HepG2 (cell line): ENCODE data around the gene NPC1. TPM values are rescaled to one million over a fixed set of nuclear protein-coding genes. Genes with fewer than 3 reads are reported as not detected.
"Not testable (repeated sequence)": the region's sequence is repeated elsewhere in the genome, so short reads cannot be mapped to it uniquely, and the experiment has no call there.

Experiments used
- ATAC-seq: fragments of 200-7000 bp; cut with Tn5 transposase; 3 replicates; pipeline ENCODE4 v1.9.1; 2020; ENCODE audit warnings: mild to moderate bottlenecking, moderate library complexity
- BruUV-seq: library from RNA; stranded (reverse); fragments of 400-500 nt; replicated peaks from 2 replicates; lab custom pipeline; 2021; lab: Mats Ljungman, UMichigan
- CTCF ChIA-PET: fragments of 300-600 bp; formaldehyde crosslinking; extraction: SDS; loops from one replicate; lab custom pipeline; 2021; ENCODE audit warnings: low total read pairs, inconsistent platforms, low intra/inter-chr PET ratio; lab: Yijun Ruan, JAX
- POLR2A ChIA-PET: fragments of 350-600 bp; sonication (Branson Sonifier 250); formaldehyde crosslinking; loops from one replicate; lab custom pipeline; 2020; ENCODE audit warnings: antibody characterized with exemption, inconsistent platforms; lab: Yijun Ruan, JAX
- DNase-seq: peaks from one replicate; pipeline ENCODE4 v3.0.0-alpha.2; 2015; ENCODE audit warnings: low spot score
- FAIRE-seq: peaks from 3 replicates; lab custom pipeline; 2011; peaks lifted over from hg19 to GRCh38; lab: Jason Lieb, UNC
- H2AFZ ChIP-seq: one replicate; pipeline ENCODE4 v1.6.1; 2011; ENCODE audit warnings: low read length, inconsistent platforms
- H3K27ac ChIP-seq: fragments of 300-600 bp; 3 replicates; pipeline ENCODE4 v1.8.0; 2011; ENCODE audit warnings: mixed run types, mild to moderate bottlenecking, mixed read lengths, low read length, inconsistent platforms; ENCODE audit not compliant: insufficient read depth; ENCODE audit errors: extremely low read length
- H3K27me3 ChIP-seq, 2 experiments: fragments of 200-600 bp in 1 of 2; 2 replicates in 1 of 2; 3 replicates in 1 of 2; pipeline versions ENCODE4 v1.6.0 to v1.8.0; 2011; ENCODE audit warnings: low read length in 2 of 2, mild to moderate bottlenecking in 2 of 2, moderate library complexity in 2 of 2, inconsistent platforms in 1 of 2; ENCODE audit not compliant: insufficient read depth in 2 of 2, control insufficient read depth in 1 of 2
- H3K36me3 ChIP-seq, 2 experiments: fragments of 200-600 bp in 1 of 2; replicated peaks in 1 of 2; 2 replicates in 1 of 2; 3 replicates in 1 of 2; pipeline versions ENCODE4 v1.5.1 to v1.8.0; 2011; ENCODE audit warnings: low read length in 2 of 2, inconsistent platforms in 1 of 2; ENCODE audit not compliant: insufficient read depth in 2 of 2, control insufficient read depth in 1 of 2
- H3K4me1 ChIP-seq: 2 replicates; pipeline ENCODE4 v1.5.1; 2012; ENCODE audit warnings: low read length, inconsistent platforms; ENCODE audit not compliant: insufficient read depth
- H3K4me2 ChIP-seq: 2 replicates; pipeline ENCODE4 v1.6.0; 2011; ENCODE audit warnings: low read depth, low read length, inconsistent platforms
- H3K4me3 ChIP-seq, 3 experiments: fragments of 200-600 bp in 1 of 3; sonication (generic), shearing (Covaris generic) in 1 of 3; replicated peaks in 1 of 3; 2 replicates each; pipeline ENCODE4 v1.5.1; 2011 to 2016; ENCODE audit warnings: low read length in 3 of 3, inconsistent platforms in 2 of 3, low read depth in 2 of 3, mild to moderate bottlenecking in 2 of 3, control low read depth in 1 of 3, mixed read lengths in 1 of 3; ENCODE audit not compliant: insufficient read depth in 1 of 3
- H3K79me2 ChIP-seq: one replicate; pipeline ENCODE4 v1.6.1; 2011; ENCODE audit warnings: low read length, inconsistent platforms; ENCODE audit not compliant: insufficient read depth
- H3K9ac ChIP-seq: 2 replicates; pipeline ENCODE4 v1.6.0; 2011; ENCODE audit warnings: mild to moderate bottlenecking, low read depth, low read length, inconsistent platforms; ENCODE audit not compliant: insufficient read depth
- H3K9me3 ChIP-seq: 2 replicates; pipeline ENCODE4 v1.5.1; 2012; ENCODE audit warnings: mild to moderate bottlenecking, low read length
- H4K20me1 ChIP-seq: 2 replicates; pipeline ENCODE4 v1.6.0; 2011; ENCODE audit warnings: inconsistent platforms, mild to moderate bottlenecking, low read length, moderate library complexity; ENCODE audit not compliant: insufficient read depth
- CEBPG ChIP-seq: IDR thresholded peaks from 2 replicates; pipeline ENCODE4 v1.6.1; 2016
- ELF4 ChIP-seq: sonication (generic); formaldehyde crosslinking; IDR thresholded peaks from 2 replicates; pipeline ENCODE4 v1.5.0; 2020; ENCODE audit warnings: missing genetic modification reagents, mild to moderate bottlenecking, moderate library complexity, borderline replicate concordance
- MLX ChIP-seq: IDR thresholded peaks from 2 replicates; pipeline ENCODE4 v1.6.1; 2016
- ZNF121 ChIP-seq: sonication (generic); formaldehyde crosslinking; IDR thresholded peaks from 2 replicates; pipeline ENCODE4 v1.5.0; 2020; ENCODE audit warnings: mild to moderate bottlenecking, missing genetic modification reagents
- ZNF547 ChIP-seq: sonication (generic); formaldehyde crosslinking; IDR thresholded peaks from 2 replicates; pipeline ENCODE4 v1.5.1; 2020; ENCODE audit warnings: mild to moderate bottlenecking, missing genetic modification reagents
- ZNF598 ChIP-seq: sonication (generic); formaldehyde crosslinking; IDR thresholded peaks from 2 replicates; pipeline ENCODE4 v1.5.1; 2020; ENCODE audit warnings: mild to moderate bottlenecking, missing genetic modification reagents, borderline replicate concordance
- ZNF770 ChIP-seq: sonication (generic); formaldehyde crosslinking; IDR thresholded peaks from 2 replicates; pipeline ENCODE4 v1.5.0; 2020; ENCODE audit warnings: mild to moderate bottlenecking, missing genetic modification reagents
- ZNF83 ChIP-seq: sonication (generic); formaldehyde crosslinking; IDR thresholded peaks from 2 replicates; pipeline ENCODE4 v1.4.0; 2020; ENCODE audit warnings: missing genetic modification reagents, mild to moderate bottlenecking, borderline replicate concordance
- WGBS: methylation state at CpG from one replicate; pipeline ENCODE4 v1.1.6; 2017; ENCODE audit warnings: low lambda C conversion rate; 5-methylcytosine and 5-hydroxymethylcytosine counted together
- in situ Hi-C: cut with HindIII; loops from 2 replicates; pipeline ENCODE4 v1.10.0; 2017; ENCODE audit warnings: low pct_unique_long_range_greater_than_20kb; ENCODE audit not compliant: extremely low pct_ligation_motif_present
- intact Hi-C: fragments of 100-400 bp; cut with micrococcal nuclease; formaldehyde crosslinking; loops from one replicate; pipeline ENCODE4 v1.10.0; 2022; ENCODE audit not compliant: unreplicated experiment
- polyA plus RNA-seq, 8 experiments: library from polyadenylated mRNA; depleted of rRNA in 3 of 8; stranded (reverse) in 7 of 8; unstranded in 1 of 8; fragments of >200 nt; fragmentation: Illumina TruSeq in 4 of 8; extraction: Trizol in 4 of 8; gene quantifications; 2 replicates each; pipeline versions ENCODE4 v1.2.1 to v1.2.3, GENCODE V29; 2011 to 2016; ENCODE audit warnings: low read depth in 4 of 8, missing spikeins in 1 of 8, mixed read lengths in 1 of 8; ENCODE audit not compliant: insufficient read depth in 1 of 8
- total RNA-seq, 5 experiments: library from RNA; depleted of rRNA; stranded (reverse); fragments of >200 nt; fragmentation: Illumina TruSeq; extraction: Trizol; gene quantifications; 2 replicates each; pipeline ENCODE4 v1.2.3, GENCODE V29; 2016; ENCODE audit warnings: low read depth in 1 of 5

The NPC1 gene
- total and polyA plus RNA-seq, 2 of the 13 experiments (the other 11 are each of a cell fraction or from before 2014, with no cell fraction given): 46.5 to 114 TPM

GRCh38 chr18:23614413-23614812 is 28.1 kb upstream of the NPC1 start:
- H3K4me3 ChIP-seq: no peak overlapping the region
- ATAC-seq (no peak), DNase-seq (no peak), FAIRE-seq (no peak)
- peaks cover 0 to 7% of the 10 kb centered on the region in 2 experiments; a peak in 1 of 5 replicates for H3K27me3 ChIP-seq
- intact Hi-C loops: no loop called here
- ChIA-PET POLR2A (no interaction called here), CTCF (no interaction called here)
- no peaks in the 10 kb centered on the region for H4K20me1 ChIP-seq
- no peak overlapping the region for H3K4me2 ChIP-seq
- BruUV-seq: no TSS peak
- 12% methylated on average over 2 of the region's 2 CpGs for WGBS
- no peak overlapping the region for H2AFZ ChIP-seq
- H3K9ac ChIP-seq: no peak overlapping the region
- H3K36me3 ChIP-seq: no peaks in the 10 kb centered on the region
- no peaks in the 10 kb centered on the region for H3K79me2 ChIP-seq
- no peaks in the 10 kb centered on the region for H3K9me3 ChIP-seq
- H3K27ac ChIP-seq: no peak overlapping the region
- H3K4me1 ChIP-seq: peaks cover 51% of the 10 kb centered on the region
- TF ChIP-seq MLX (CRISPR knock-in tag) (no peak), ZNF598 (CRISPR knock-in tag) (no peak), ELF4 (CRISPR knock-in tag) (no peak), ZNF547 (CRISPR knock-in tag) (no peak), ZNF83 (CRISPR knock-in tag) (no peak), ZNF121 (CRISPR knock-in tag) (peak; percentile 73; the same call in 1 of the 2 replicates)
- TF ChIP-seq, all 625 proteins: peak for 1
- in situ Hi-C loops: no loop called here

- intact Hi-C loops, in situ Hi-C loops, H3K9ac ChIP-seq, BruUV-seq, H3K9me3 ChIP-seq, H3K4me2 ChIP-seq, H3K36me3 ChIP-seq, H3K27ac ChIP-seq, H3K27me3 ChIP-seq, ATAC-seq, DNase-seq, H3K4me3 ChIP-seq, H3K79me2 ChIP-seq, CTCF ChIA-PET, H4K20me1 ChIP-seq, H2AFZ ChIP-seq, FAIRE-seq: not testable (repeated sequence)
- H3K4me1 ChIP-seq: peaks cover 39% of the 10 kb centered on the region
- POLR2A ChIA-PET: interaction anchor here (1.0 kb wide), 1 partner anchor 26 kb away, joined by 3 read pairs; no protein-coding TSS in a partner anchor
- TF ChIP-seq CEBPG (CRISPR knock-in tag) (0 out of 2 replicates have a peak, but pooled peaks have one; percentile 23), ZNF770 (CRISPR knock-in tag) (0 out of 2 replicates have a peak, but pooled peaks have one; percentile 31)
- 30% methylated on average over 7 of the region's 7 CpGs for WGBS
Observed at GRCh38 chr18:23613091-23613475, 26.8 kb upstream of the NPC1 start.
